Pons (tissue), 1 donor: ENCODE measurements around the gene TRAPPC2L.

Source experiments
- DNase-seq: peaks from one replicate; pipeline ENCODE4 v3.0.0-alpha.2; 2016; ENCODE audit warnings: low spot score

Gene TRAPPC2L

DNA sequence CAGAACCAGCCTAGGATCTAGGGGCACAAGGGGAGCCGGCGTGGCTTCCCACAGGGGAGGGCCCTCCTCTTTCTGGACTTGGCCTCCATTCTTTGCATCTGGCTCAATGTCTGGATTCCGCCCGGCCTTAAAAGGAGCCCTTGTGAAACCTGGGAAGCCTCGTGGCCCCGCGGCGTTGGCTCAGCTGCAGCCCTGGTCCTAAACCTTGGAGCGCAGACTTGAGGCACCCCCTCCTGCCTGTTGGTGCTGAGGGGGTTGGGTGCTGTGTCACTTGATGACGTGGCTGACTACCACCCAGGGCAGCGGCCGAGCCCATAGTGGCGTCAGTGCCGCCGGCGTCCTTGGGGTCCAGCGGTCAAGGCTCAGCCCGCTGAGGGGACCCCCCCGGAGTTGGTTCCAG lies 4.4 kb downstream of the TRAPPC2L start:
- DNase-seq = no peak

DNA sequence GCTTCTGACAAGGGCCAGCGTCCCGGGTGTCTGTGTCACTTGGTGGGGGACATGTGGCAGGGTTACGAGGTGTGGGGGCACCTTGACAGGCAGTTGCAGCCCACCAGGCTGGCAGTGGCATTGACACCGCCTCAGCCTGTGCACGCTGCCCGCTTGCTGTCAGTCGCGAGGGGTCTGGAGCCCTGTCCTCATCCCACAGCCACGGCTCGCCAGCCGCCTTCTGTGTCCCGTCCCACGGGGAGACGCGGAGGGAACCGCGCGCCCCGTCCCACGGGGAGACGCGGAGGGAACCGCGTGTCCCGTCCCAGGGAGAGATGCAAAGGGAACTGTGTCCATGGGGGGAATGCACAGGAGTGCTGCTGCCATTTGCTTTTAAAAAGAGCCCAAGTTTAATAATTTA lies 6.0 kb downstream of the TRAPPC2L start:
- no peak for DNase-seq

DNA sequence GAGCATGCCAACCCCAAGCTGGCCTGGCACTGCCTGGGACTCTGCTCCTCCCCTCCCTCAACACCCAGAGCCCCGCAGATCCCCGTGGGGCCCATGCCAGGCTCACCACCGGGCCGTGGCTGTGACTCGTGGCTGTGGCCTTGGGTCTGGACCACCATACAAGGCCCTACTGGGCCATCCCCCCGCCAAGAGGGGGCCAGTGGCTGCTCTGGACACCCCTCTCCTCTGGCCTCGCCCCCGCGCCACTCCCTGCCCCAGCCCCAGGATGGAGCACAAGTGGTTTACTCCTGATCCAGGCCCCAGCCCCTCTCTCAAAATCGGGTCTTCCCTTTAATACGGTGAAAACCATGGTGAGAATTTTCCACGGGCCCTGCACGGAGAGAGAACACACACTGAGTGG lies 6.5 kb downstream of the TRAPPC2L start:
- DNase-seq = no peak

DNA sequence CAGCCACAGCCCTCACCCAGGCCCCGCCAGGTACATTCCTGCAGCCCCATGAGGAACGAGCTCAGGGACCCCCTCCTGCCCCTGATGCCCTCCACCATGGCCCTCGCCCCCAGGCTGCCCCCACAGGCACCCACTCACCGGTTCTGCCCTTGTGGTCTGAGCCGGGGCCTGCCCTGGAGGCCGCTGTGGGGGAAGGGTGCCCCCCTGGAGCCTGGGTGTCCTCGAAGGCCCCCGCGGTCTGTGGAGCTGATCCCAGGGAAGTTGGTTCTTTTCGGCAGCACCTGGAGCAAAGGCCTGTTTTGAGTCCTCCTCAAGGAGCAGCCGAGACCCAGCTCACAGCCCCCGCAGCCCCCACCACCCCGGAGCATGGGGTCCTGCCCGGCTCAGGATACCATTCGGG lies 7.2 kb downstream of the TRAPPC2L start:
- no peak for DNase-seq

DNA sequence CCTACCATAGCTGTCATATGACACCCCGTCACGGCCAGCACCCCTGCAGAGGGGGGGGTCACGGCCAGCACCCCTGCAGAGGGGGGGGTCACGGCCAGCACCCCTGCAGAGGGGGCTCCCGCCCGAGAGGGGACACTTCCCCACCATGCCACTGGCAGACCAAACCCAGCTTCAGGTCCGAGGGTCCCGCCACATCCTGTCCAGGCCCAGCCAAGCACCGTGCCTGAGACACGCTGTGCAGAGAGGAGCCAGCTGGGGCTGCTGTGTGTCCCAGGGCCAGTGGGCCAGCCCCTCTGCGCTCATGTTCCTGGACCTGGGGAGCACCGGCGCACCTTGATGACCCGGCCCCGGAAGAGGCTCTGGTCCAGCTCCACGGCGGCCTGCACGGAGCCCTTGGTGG lies 7.6 kb downstream of the TRAPPC2L start:
- no peak for DNase-seq

DNA sequence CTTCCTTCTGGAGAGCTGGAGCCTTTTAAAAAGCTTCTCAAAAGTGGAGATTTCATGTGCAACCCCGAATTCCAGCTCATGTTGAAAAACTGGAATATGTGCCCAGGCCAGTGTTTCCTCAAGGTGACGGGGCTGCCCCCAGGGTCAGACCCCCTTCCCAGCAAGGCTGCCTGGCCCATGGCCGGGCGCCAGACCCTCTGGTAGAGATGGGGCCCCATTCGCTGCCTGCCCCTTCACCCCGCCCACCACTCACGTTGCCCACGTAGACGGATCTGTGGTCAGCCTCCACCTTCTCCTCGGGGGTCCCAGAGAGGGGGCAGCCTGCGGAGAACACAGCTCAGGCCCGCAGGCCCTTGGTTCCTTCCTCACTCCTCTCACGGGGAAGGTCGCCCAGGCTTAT lies 8.4 kb downstream of the TRAPPC2L start:
- DNase-seq = no peak

DNA sequence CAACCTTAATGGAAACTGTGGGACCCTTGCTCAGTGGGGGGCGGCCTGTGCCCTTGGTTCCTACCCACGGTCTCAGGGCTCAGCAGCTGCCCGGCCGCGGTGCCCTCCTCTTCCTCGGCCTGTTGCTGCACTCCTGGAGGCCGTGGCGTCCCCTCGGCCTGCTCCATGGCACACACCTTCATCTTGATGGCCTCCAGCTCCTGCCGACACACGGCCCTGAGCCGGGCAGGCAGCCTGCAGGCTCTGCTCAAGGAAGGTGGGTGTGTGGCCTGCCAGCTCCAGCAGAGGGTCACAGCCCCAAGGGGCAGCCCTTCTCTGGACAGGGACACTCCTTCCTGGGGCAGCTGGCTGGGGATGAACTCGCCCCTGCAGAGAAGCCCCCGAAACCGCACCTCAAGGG lies 8.8 kb downstream of the TRAPPC2L start:
- no peak for DNase-seq

DNA sequence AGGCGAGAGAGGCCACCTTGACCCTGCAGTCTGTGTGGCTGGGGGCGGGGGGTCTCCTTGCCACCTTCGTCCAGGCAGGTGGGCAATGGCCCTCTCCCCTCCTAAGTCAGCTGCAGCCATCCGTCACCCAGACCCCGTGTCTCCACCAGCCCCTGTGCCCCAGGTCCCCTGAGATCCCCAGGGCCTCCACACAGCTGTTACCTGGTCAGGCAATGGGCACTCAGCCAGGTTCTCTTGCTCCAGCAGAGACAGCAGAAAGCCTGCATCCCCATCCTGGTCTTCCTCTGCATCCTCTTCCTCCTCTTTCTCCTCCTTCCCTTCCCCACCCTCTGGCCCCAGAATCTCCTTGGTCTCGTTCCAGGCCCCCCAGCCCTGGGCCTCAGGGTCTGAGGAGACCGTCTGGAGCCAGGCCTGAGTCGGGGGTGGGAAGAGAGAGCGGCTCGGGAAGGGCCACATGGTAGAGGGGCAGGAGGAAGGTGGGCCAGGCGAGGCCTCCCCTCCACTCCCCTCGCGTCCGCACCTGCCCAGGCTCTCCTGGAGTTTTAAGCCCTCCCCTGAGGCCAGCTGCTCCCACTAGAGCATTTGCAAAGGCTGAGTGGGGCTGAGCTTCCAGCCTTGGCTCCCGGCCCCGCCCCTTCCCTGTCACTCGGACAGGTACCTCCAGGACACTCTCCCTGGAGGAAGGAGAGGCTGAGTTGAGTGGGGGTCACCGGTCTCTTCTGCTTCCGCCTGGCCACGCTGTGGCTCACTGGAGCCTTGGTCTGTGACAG lies 9.4 kb downstream of the TRAPPC2L start, which contains the start of gene PABPN1L:
TSS of gene PABPN1L (minus strand) at position 510 of the 770 bp plus-strand sequence. CDS start at position 456, 54 bp downstream.
- no peak for DNase-seq

DNA sequence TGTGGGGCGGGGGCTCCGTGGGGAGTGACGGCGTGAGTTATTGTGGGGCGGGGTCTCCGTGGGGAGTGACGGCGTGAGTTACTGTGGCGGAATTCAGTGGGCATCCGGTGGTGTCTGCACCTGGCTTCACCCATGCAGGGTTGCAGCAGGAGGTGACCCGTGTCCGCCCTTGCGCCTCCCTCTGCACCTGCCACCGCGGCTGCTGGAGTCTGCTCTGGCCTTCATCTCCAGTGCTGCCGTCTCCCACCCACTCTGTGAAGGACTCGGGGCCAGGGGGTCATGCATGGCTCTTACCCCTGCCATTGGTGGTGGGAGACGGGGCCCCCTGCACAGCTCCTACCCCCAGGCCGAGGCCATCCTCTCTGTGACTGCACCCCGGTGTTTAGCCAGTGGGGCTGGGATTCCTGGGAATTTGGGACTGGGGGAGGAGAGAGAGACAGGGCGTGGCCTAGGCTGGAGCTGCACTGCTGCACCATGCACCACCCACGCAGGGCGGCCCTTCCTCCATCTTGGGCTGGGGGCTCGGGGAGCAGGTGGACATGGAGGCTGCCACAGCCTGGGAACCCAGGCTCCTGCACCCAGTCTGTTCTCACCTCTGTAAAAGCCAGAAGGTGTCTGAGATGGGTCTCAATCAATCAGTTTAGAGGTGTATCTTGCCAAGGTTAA lies 10.8 kb downstream of the TRAPPC2L start:
- no peak for DNase-seq

DNA sequence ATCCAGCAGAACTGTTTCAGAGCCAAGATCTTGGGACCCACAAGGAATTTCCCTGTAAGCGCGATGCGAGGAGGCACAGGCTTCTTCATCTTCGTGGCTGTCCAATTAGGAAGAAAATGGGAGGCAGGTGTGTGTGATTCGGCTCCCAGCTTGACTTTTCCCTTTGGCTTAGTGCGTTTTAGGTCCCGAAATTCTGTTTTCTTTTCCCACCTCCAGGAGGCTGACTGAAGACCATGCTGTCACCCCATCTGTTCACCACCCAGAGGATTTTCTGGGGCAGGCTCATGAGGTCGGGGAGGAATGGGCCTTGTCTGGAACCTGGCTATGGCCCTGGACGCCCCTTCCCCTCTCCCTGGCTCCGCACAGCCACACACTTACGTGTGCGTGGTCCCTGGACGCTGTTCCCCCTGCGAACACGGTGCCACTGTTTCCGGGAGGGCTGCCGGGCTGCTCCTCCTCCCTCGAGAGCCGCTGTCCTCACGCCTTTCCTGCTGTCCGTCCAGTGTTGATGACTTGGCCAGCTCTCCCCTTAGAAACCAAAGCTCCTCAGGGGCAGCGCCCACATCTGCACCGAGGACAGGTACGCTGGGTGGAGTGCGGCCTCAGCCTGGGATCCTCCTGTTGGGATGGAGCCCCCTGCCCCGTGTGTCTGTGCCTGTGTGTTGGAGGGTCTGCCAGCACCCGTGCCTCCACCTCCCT lies 12.2 kb downstream of the TRAPPC2L start:
- no peak for DNase-seq

DNA sequence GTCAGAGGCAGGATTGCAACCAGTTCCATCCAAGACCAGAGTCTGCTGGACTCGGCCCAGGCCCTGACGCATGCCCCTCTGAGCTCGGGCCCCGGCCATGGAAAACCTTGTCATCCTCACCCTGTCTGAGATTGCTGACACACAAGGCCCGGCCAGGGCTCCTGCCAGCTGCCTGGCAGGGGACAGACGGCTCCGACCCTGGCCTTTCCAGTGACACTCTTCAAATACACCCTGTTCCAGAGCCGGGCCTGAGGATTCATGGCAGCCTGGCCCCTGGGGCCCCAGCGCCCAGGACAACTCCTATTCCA lies 12.7 kb downstream of the TRAPPC2L start:
- DNase-seq = no peak

DNA sequence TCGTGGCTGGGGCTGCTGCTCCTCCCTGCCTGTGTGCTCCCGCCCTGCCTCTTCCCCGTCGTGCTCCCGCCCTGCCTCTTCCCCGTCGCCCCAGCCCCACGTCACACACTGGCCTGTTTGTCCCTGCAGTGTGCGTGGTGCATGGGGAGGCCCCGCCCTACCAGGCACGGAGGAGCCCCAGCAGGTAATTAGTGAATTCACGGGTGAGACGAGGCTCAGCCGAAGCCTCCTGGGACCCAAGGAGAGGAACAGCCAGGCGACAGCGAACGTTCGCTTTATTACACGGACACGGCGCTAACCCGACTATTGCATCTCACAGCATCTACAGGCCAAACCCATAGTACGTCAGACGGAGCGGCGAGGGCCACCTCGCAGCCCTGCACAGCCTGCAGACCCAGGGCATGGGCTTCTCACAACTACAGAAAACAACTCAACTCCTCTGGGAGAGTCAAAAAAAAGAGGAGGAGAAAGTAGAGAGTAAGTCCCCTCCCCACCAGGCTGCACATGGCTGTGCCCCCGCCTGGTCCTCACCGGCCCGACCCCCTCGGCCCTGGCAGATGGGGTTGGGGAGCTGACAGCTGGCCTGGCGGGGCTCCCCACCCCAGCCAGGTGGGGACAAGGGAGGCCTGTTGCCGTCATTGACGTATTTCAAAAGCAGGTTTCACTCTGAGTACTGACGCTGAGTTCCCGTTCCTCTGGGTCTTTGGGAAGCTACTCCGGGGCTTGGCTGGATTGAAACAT lies 13.9 kb downstream of the TRAPPC2L start:
- no peak for DNase-seq

DNA sequence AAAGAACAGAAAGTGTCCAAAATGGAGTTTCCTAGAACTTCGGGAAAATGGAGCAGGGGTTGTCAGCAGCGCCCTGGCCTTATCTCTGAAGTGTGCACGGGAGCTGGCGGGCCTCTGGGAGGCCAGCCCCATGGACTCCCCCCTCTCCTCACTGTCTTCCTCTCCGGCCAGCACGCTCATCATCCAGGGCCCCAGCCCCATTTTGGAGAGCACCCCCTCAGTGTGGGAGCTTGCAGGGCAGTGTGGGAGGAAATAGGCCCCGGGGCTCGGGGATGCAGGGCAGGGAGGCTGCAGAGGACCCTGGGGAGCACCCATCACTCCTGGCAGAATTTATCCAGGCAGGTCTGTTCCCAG lies 14.4 kb downstream of the TRAPPC2L start:
- DNase-seq = no peak

DNA sequence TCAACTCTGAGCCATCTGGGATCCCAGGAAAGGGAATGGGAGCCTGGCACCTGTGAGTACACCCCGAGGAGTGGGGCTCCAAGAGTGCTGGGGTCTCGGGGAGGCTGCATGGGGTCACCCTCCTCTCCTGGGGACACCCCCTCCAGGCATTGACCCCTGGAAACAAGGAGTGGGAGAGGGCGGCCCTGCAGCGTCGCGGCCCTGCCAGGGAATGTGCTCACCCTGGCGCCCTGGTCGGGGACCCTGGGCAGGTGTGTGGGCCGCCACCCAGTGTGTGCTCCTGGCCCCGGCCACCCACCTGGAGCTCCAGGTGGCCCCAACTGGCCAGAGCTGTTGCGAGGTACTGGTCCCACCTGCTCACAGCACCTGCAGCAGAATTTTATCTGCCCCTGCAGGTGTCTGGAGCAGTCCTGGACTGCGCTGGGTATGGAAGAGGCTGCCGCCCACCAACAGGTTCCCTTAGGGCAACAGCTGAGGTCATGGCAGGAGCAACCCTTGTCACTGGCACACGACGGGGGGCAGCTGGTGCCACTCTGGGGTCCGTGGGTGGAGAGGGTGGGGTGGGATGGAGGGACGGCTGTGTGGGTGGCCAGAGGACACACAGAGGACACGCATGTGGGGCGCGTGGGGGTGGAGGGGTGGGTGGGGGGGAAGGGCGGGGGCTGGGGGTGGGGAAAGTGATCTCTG lies 14.9 kb downstream of the TRAPPC2L start:
- no peak for DNase-seq

DNA sequence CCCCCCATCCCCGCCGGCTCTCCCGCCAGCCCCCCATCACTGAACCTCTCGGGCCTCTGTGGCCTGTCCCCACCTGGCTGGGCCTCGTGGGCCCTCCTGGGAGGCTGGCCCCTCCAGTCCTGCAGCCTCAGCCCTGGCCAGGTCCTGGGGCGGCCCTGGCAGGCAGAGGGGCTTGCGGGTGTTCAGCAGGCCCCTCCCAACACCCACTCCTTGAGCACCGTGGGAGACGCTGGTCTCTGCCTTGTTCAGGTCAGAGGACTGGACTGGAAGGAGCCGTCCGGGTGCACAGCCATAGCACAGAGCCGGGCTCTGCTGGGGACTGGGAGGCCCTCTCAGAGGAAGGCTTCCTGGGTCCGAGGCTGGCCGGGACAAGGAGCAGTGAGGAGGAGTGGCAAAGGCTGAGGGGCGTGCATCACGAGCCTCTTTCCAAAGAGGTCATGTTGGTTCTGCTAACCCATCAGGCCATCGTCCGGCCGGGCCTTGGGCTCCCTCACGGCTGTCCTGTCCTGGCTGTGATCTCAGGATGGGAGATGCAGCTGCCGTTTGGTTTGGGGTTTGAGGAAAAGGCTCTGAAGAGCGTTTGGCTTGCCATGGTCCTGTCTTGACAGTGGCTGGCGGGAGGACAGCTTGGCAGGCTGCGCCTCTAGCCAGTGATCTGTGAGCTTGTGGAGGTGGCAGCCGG lies 15.9 kb downstream of the TRAPPC2L start:
- DNase-seq = no peak

DNA sequence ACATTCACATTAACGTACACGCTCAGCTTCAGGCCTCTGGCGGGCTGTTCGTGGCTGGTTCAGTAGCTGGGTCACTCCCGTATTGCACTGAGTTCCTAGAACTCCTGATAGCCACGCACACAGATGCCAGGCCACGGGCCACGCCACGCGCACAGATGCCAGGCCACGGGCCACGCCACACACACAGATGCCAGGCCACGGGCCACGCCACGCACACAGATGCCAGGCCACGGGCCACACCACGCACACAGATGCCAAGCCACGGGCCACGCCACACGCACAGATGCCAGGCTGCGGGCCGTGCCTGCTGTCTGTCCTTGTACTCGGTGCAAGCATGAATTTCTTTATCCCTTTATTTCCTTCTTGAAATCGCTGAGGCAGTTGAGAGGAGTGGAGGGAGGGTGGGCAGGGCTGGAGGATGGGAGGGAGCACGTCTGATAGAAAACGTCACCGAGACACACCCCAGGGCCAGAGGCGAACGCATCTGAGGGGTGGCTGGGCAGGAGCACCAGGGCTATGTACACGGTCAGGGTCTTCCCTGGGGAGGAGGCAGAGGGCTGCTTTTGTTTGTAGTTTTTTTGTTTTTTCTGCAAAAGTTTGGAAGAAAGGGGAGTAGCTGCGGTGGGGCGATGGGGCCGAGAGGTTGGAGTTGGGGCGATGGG lies 18.1 kb downstream of the TRAPPC2L start:
- DNase-seq = no peak

DNA sequence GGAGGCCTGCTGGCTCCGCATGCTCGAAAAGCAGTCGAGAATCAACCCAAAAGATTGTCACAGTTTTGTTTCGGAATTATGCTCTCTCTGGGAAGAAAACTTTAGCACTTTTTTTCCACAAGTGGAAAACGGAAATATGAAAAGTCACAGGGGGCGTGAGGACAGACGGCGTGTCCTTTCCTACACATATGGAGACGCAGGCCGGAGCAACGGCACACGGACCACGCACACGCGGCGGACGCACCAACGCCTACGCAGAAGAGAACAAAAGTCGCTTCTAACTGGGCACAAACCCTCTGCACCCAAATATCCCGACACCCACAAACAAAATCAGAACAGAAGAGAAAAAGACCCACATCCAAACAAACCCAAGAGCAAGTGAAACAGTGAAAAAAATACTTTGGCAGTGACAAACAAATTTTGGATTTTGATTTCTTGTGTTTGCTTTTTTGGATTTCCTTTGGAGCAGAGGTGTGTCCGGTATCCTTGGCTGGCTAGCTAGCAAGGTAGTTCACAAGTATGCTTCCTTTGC lies 18.8 kb downstream of the TRAPPC2L start:
- no peak for DNase-seq

DNA sequence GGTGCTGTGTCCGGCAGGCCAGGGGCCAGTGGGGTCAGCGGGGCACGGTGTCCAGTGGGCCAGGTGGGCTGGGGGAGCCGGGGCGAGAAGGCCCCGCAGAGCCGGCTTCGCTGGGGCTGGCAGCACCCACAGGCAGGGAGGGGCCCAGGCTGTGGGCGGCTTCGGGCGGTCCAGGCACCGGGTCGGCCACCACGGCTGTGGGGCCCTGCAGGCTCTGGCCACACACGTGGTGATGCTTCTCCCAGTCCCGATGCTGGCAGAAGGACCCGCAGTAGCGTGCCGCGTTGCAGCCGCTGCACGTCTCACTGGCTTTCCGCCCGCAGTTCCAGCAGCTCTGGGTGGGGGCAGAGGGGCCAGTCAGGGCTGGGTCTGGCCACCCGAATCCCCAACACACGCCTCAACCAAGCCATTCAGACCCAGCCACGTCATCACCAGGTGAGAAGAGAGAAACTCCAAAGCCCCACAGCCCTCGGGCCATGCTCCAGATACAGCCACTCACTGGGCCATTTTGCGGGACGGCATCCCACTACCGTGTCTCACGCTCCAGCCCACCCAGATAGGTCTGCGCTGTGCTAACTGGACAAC lies 20.1 kb downstream of the TRAPPC2L start:
- DNase-seq = no peak

DNA sequence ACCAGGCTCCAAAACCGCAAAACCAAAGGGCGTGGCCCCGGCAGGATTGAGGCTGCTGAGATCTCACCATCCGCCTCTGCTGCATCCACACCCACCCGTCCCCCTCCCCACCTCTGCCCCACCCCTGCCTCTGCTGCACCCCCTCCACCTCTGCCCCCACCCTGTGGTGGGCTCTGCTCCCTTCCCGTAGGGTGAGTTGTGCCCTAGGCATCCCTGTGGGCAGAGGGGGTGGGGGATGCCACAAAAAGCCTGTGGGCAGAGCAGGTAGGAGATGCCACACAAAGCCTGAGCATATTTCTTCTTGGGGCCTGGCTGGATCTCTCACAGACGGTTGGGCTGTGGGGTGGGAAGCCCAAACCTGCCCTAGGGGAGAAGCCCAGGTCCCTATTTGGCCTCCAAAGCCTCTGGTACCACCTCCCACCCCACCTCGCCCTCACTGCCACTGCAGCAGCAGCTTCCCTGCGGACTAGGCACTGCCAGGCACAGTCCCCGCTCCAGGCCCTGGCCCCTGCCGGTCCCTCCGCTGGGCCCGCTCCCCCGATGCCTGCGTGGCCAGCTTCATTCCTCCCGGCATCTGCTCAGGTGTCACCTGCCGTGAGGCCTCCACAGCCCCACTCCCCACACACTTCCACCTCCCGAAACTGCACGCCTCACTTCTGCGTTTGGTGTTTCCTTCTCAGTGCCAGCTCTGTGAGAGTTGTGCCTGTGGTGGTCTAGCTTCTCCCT lies 20.8 kb downstream of the TRAPPC2L start:
- no peak for DNase-seq

DNA sequence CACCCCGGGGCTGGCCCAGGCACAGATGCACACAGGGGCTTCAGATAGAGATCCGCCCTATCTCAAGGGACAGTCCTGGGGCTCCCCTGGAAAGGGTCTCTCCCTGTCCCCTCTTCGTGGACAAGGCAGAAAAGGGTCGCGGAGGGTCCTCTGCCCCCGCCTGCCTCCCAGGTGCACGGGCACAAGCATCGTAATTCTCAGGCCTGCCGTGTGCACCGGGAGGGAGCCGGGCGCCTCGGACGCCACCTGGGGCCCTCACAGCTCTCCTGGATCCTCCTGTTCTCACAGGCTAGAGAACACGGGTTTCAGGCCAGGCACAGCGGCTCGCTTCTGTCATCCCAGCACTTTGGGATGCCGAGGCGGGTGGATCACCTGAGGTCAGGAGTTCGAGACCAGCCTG lies 21.4 kb downstream of the TRAPPC2L start:
- DNase-seq = no peak
